T-helper 1 cell treated with Interleukin-12 subunit alpha and Interleukin-12 subunit beta and Interleukin-4 antibody, amounts not matched to agents 30 ng/mL and 1 ng/mL, for 36 hours (primary cell): ENCODE measurements around the gene ATP6AP1. TPM values are rescaled to one million over a fixed set of nuclear protein-coding genes. Genes with fewer than 3 reads are reported as not detected.
"Not testable (repeated sequence)": the region's sequence is repeated elsewhere in the genome, so short reads cannot be mapped to it uniquely, and the experiment has no call there.

Experiments used
- intact Hi-C: fragments of 100-400 bp; cut with micrococcal nuclease; formaldehyde crosslinking; loops from one replicate; pipeline ENCODE4 v1.15.1; 2024
- total RNA-seq: library from RNA; stranded (reverse); gene quantifications from 2 replicates; pipeline ENCODE4 v1.2.3, GENCODE V29; 2022

ATP6AP1 gene, protein sequence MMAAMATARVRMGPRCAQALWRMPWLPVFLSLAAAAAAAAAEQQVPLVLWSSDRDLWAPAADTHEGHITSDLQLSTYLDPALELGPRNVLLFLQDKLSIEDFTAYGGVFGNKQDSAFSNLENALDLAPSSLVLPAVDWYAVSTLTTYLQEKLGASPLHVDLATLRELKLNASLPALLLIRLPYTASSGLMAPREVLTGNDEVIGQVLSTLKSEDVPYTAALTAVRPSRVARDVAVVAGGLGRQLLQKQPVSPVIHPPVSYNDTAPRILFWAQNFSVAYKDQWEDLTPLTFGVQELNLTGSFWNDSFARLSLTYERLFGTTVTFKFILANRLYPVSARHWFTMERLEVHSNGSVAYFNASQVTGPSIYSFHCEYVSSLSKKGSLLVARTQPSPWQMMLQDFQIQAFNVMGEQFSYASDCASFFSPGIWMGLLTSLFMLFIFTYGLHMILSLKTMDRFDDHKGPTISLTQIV
- 61.3 and 63.8 TPM in 2 replicates for total RNA-seq

DNA sequence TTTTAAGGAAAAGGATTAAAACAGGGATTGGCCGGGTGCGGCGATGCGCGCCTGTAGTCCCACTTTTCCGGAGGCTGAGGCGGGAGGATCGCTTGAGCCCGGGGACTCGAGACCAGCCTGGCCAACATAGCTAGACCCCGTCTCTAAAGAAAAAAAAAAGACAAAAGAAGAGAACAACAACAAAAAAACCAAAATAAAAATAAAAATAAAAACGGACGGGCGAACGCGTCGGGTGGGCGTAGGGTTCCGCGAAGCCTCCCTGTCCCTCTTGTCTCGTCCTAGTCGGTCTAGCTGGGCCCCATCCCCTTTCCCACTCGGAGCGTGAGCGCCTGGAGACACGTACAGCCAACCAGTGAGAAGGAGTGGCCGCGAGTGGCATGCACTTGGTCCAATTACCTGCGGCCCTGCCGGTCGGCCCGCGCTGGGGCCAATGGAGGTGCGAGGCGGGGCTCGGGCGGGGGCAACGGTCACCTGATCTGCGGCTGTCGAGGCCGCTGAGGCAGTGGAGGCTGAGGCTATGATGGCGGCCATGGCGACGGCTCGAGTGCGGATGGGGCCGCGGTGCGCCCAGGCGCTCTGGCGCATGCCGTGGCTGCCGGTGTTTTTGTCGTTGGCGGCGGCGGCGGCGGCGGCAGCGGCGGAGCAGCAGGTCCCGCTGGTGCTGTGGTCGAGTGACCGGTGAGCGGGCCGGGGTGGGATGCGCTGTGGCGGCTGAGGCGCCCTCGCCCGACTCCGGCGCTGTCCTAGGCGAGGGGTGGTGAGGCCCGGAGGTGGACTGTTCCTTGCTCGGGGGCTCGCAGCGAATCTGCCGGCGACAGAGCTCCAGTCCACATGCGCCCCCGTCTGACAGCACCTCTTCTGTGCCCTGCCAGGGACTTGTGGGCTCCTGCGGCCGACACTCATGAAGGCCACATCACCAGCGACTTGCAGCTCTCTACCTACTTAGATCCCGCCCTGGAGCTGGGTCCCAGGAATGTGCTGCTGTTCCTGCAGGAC lies at the start of gene ATP6AP1:
Gene ATP6AP1, plus strand, starts transcription at position 502 of the 996 bp plus-strand sequence. Its CDS starts 16 bp downstream, at position 518.
- intact Hi-C loops, result loop anchor here (1.0 kb wide), 4 partner anchors 8 to 88 kb away; partner anchors contain the start of genes FAM3A and SLC10A3

DNA sequence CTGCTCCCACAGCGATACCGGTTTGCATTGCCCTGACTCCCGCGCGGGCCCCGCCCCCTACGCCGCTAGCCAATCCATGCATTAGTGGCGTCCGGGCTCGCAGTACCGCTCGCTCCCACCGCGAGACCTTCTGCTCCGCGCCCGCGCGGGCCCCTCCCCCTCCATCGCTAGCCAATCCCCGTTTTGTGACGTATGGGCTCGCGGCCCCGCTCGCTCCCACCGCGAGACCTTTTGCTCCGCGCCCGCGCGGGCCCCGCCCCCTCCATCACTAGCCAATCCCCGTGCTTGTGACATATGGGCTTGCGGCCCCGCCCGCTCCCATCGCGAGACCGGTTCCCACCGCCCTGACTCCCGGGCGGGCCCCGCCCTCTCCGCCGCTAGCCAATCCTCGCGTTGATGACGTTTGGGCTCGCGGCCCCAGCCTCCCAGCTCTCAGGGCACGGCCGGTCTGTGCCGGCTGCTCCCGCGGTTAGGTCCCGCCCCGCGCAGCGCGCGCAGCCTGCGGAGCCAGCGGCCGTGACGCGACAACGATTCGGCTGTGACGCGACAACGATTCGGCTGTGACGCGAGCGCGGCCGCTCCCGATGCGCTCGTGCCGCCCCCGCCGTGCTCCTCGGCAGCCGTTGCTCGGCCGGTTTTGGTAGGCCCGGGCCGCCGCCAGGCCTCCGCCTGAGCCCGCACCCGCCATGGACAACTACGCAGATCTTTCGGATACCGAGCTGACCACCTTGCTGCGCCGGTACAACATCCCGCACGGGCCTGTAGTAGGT lies 49.5 kb upstream of the ATP6AP1 start, which contains the start of gene EMD:
Gene EMD, plus strand, starts transcription at position 497 of the 770 bp plus-strand sequence. Its CDS starts 190 bp downstream, at position 687.
- intact Hi-C loops, result loop anchor here (1.0 to 10.0 kb wide), 4 partner anchors 8 to 654 kb away; partner anchors contain the start of genes ABCD1, BCAP31 and LAGE3

DNA sequence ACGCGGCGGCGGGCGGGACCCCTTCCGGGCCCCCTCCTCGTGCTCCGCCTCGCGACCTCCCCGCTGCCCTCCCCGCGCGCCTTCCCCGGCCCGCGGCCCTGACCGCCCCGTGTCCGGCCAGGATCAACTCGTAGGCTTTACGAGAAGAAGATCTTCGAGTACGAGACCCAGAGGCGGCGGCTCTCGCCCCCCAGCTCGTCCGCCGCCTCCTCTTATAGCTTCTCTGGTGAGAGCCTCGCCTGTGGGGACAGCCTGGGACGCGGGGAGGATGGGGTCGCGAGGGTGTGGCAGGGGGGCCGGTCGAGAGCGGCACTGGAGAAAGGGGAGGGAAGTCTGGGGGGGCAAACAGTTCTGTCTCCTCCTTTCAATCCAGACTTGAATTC lies 48.9 kb upstream of the ATP6AP1 start:
- intact Hi-C loops, result loop anchor here (1.0 to 10.0 kb wide), 3 partner anchors 8 to 655 kb away; partner anchors contain the start of genes ABCD1, BCAP31 and LAGE3

DNA sequence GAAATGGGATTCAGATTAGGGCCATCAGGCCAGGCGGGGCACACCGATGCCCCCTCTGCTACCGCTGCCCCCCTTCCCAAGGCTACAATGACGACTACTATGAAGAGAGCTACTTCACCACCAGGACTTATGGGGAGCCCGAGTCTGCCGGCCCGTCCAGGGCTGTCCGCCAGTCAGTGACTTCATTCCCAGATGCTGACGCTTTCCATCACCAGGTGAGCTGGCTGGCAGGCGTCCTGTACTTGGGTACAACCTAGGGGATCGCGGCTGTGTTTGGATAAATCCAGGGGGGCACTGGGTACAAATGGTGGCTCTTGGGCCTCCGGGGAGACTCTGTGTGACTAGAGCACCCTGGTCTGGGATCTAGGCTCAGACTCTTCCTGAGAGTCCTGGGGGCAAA lies 48.3 kb upstream of the ATP6AP1 start:
- intact Hi-C loops, result no loop called here

DNA sequence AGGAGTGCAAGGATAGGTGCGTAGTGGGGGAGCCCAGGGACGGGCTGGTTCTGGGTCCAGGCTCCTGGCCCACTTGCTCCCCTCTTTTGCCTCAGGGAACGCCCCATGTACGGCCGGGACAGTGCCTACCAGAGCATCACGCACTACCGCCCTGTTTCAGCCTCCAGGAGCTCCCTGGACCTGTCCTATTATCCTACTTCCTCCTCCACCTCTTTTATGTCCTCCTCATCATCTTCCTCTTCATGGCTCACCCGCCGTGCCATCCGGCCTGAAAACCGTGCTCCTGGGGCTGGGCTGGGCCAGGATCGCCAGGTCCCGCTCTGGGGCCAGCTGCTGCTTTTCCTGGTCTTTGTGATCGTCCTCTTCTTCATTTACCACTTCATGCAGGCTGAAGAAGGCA lies 47.7 kb upstream of the ATP6AP1 start:
- intact Hi-C loops, result no loop called here

DNA sequence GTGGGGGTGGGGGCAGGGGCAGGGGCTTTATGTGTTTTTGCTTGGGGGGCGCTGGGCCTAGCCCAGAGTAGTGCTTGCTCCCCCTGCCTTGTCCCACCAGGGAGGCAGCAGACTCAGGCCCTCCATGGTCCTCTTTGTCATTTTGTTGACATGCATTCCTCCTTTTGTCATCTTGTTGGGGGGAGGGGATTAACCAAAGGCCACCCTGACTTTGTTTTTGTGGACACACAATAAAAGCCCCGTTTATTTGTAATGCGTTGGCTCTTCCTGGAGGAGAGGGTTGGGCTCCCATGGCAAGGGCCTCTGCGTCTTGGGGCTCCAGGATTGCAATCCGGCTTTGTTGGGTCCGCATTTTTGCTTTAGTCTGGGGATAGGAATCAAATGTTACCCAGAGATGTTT lies 47.2 kb upstream of the ATP6AP1 start:
- intact Hi-C loops, result no loop called here

DNA sequence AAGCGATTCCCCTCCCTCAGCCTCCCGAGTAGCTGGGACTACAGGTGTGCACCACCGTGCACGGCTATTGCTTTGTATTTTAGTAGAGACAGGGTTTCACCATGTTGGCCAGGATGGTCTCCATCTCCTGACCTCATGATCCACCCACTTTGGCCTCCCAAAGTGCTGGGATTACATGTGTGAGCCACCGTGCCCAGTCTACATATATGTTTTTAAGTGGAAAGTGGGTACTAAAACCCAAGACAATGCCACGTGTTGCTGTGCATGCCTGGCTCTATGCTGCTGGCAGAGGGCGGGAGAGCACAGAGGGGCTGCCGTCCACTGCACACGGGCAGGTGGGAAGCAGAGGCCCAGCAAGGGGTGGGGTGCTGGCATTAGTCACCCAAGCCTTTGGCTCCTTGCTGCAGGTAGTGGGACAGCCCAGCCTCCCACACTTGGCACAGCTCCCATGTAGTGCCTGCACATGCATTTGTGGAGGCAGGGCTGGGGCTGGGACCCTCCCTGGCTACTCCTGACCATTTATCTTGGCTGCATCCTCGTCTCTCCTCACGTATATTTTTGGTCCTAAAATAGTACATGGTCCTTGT lies 45.9 kb upstream of the ATP6AP1 start:
- intact Hi-C loops, result no loop called here

DNA sequence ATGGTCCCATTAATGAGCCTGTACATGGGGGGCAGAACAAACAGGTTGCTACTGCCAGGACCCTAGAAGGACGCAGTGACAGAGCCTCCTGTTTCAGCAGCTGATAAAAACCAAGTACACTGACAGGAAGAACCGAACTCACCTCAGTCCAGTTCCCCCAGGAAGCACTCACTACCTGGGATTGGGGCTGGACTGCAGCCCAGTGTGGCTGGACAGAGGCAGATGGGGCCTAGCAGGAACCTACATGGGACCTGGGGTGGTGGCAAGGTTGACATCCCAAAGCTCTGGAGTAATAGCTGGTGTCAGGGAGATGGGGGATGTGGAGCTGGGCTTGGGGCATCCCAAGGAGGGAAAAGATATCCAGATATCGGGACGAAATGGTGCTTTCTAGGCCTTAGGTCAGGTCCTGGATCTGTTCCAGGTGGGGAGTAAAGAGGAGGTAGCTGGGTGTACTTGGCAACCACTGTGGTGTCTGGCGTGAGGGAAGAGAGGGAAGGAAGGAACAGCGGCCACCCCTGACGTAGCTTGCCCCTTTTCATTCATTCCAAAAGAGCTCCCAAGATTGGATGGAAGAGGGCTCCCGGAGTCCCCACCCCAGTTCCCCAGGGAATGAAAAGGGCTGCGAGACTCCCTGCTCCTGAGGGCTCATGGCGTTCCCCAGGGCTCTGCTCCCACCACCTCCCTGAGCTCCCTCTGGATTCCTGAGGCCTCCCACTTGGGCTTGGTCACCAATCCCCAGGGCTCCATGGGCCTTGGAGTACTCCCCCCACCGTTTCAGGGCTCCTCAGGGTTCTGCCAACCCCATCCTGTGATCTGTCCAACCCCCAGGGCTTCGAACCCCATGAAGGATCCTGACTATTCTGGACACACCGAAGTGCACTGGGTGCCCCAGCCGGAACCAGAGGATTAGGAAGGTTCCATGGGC lies 44.9 kb upstream of the ATP6AP1 start:
- intact Hi-C loops, result no loop called here

DNA sequence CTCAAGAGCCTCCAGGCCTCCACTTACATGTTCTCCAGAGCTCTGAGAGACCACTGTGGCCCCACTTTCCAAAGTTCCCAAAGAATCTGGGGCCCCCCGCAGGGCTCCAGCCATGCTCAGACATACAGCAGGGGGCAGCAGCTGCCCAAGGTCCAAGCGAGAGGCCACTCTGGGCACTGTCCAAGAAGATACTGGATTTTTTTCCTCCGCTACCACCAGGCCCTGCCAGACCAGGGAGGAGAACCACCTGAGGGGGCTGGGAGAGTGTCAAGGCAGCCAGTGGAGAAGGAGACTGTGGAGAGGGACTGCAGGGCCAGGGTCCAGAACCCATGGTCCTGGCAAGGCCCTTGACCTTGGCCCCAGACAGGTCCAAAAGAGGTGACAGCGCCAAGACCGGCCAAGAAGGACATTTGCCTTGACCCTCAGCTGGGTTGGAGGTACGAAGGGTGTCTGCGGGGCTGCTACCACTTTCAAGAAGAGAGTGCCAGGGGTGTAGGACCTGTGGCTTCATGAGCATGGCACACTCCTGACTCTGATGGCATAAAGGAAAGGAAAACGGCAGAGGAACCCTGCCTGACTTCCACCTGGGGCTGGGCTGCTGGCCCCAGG lies 44.1 kb upstream of the ATP6AP1 start:
- intact Hi-C loops, result no loop called here

DNA sequence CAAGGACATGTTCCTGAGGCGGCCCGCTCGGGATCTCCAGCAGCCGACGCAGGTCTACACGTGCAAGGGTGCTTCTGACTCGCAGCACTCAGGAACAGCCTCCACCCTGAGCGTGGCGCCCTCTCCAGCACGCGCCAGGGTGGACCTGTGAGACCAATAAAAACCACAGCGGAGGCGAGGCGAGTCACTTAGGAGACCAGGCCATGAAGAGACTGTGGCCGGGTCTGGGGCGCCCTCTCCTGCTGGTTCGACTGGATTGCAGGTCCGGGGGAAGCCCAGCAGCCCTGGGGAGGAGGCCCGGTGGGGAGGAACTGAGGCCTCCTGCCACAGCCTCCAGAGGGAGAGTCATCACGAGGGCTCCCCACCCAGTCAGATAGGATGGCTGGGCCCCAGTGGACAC lies 40.4 kb upstream of the ATP6AP1 start:
- intact Hi-C loops, result not testable (repeated sequence)

DNA sequence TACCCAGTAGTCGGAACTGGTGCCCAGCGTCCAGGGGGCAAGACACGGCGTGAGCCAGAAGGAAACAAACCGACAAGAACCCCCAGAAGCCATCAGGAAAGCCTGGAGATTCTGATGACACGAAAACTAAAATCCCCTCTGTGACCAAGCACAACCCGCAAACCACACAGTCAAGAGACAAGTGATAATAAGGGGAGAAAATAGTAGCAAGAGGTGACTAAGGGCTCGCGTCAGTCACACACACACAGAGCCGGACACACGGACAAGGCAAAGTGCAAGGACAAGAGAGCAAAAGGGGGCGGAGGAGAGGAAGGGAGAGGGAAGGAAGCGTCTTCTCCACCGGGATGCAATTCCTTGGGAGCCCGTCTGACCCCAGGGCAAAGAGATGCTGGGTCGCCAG lies 39.8 kb upstream of the ATP6AP1 start:
- intact Hi-C loops, result not testable (repeated sequence)

DNA sequence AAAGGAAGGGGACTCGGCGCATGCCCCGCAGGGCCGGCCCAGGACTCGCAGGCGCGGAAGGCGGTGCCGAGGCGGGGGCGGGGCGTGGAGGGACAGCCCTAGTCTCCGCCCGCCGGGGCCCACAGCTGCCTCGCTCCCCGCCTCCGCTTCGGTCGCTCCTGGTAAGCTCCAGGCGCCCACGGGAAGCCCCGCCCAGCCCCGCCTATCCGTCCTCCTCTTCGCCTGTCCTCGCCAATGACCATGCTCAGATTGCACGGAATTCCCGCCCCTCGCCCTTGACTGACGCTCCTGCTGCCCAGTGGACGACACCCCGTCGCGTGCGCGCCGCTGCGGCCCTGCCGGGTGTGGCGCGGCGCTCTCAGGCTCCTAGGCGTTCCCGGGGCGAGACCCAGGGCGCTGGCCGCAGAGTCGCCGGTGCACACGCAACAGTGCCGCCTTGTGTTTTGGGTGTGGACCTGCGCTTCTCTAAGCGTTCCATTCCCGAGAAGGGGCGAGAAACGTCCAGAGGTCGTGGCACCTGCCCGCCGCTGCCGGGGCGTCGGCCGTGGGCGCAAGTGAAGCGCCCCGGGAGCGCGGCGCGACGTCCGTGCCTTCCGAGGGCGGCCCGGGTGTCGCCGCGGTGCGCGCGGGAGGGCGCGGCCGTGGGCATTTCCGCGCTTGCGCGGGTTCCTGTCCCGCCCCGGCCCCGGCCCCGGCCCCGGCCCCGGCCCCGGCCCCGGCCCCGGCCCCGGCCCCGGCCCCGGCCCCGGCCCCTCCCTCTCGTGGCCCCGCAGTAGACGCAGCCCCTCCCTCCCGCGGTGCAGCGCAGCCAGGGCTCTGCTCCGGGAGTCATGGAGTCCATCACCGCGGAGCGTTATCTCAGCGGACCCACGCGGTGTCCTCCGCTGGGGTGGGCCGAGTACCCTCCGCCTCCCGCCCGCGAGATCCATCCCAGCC lies 38.4 kb upstream of the ATP6AP1 start:
- intact Hi-C loops, result not testable (repeated sequence)

DNA sequence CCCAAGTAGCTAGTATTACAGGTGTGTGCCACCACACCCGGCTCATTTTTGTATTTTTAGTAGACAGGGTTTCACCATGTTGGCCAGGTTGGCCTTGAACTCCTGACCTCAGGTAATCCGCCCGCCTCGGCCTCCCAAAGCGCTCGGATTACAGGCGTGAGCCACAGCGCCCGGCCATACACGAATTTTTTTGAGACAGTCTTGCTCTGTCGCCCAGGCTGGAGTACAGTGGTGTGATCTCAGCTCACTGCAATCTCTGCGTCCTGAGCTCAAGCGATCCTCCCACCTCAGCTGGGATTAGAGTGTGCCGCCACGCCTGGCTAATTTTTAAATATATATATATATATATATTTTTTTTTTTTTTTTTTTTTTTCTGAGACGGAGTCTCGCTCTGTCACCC lies 32.1 kb upstream of the ATP6AP1 start:
- intact Hi-C loops, result loop anchor here (5.0 kb wide), 6 partner anchors 41 to 469 kb away; partner anchors contain the start of genes ARHGAP4, FAM3A, GDI1 and HCFC1

DNA sequence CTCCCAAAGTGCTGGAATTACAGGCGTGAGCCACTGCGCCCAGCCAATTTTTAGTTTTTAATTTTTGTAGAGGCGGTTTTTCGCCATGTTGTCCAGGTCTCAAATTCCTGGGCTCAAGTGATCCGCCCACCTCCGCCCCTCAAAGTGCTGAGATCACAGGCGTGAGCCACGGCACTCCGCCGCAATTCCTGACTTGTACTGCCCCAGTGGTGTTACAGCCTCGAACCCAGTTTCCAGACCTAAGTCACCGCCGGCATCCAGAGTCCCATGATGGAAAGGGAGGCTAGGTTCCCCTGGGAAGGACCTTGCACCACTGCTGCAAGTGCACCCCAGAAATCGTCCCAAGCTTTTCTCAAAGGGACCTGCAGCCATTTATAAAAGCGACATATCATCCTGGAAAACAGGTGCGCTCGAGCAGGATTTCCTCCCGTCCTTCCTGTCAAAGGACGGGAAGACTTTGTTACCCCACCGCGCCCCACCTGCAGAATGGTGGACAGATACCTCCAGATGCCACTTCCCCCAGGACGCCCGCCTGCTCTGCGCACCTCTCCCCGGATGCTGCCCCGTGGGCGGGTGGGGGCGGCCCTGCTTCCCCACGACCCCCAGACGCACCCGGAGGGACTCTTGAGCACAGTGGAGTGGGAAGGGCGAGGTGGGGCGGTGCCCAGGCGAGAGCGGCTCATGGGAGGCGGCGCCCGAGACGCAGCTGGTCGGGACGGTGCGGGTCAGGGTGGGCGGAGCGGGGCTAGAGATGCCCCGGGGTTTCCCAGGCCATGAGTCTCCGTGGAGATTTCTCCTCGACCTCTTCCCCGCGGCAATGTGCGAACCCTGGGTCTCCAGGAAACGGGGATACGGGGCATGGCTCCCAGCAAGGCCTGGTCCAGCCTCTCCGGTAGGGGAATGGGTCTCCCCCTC lies 31.2 kb upstream of the ATP6AP1 start:
- intact Hi-C loops, result loop anchor here (5.0 kb wide), 6 partner anchors 40 to 470 kb away; partner anchors contain the start of genes ARHGAP4, FAM3A, GDI1 and HCFC1

DNA sequence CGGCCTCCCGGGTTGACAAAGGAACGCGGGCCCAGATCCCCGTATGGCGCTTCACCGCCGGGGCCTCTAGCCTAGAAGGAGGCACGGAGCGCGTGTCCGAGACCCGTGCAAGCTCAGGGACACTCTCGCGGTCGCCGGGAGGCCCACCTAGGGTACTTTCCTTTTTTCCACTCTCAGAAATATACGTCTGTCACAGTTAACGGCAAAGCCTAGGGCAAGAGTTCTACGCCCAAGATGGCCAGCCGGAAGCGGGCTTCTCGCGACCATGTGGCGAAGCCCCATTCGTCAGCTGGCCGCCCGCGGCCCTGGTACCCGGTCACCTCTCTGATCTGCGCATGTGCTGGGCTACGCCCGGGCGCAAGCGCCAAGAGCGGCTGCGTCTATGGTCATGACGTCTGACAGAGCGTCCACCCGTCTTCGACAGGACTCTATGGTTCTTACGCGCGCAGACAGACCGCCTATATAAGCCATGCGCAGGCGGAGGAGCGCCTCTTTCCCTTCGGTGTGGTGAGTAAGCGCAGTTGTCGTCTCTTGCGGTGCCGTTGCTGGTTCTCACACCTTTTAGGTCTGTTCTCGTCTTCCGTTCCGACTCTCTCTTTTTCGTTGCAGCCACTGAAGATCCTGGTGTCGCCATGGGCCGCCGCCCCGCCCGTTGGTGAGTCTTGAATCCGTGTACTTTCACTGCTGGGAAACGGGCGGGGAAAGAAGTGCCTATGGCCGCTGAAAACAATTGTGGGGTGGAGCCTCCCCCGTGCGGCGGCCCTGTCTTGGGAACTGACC lies 30.4 kb upstream of the ATP6AP1 start, which contains the start of gene RPL10:
Gene RPL10, plus strand, starts transcription at position 490 of the 780 bp plus-strand sequence. Its CDS starts 143 bp downstream, at position 633.
- intact Hi-C loops, result loop anchor here (5.0 kb wide), 6 partner anchors 39 to 471 kb away; partner anchors contain the start of genes ARHGAP4, FAM3A, GDI1 and HCFC1
